Neural cell (in vitro differentiated cells): ENCODE measurements around the gene IQSEC1. TPM values are rescaled to one million over a fixed set of nuclear protein-coding genes. Genes with fewer than 3 reads are reported as not detected.

Source experiments
- H2AFZ ChIP-seq: fragments of 200-600, 300-800 bp; sonication (generic), shearing (Covaris generic); 2 replicates; pipeline ENCODE4 v1.6.0; 2014; ENCODE audit warnings: low read depth, mild to moderate bottlenecking, antibody characterized with exemption, low read length, moderate library complexity
- H3F3A ChIP-seq: fragments of 200-600 bp; shearing (Covaris generic); 2 replicates; pipeline ENCODE4 v1.6.1; 2016; ENCODE audit warnings: mild to moderate bottlenecking, moderate library complexity, mixed read lengths, antibody characterized with exemption, low read length; ENCODE audit not compliant: insufficient read depth, poor library complexity, severe bottlenecking
- H3K27ac ChIP-seq: fragments of 200-600, 300-800 bp; sonication (generic), shearing (Covaris generic); 2 replicates; pipeline ENCODE4 v1.5.1; 2014; ENCODE audit warnings: mild to moderate bottlenecking, low read length, moderate library complexity
- H3K27me3 ChIP-seq: fragments of 300-800, 200-600 bp; sonication (generic), shearing (Covaris generic); 2 replicates; pipeline ENCODE4 v1.6.0; 2014; ENCODE audit warnings: mild to moderate bottlenecking, low read depth, low read length, moderate library complexity; ENCODE audit not compliant: insufficient read depth
- H3K36me3 ChIP-seq: fragments of 300-800, 200-600 bp; sonication (generic), shearing (Covaris generic); 2 replicates; pipeline ENCODE4 v1.5.1; 2014; ENCODE audit warnings: mild to moderate bottlenecking, antibody characterized with exemption, low read length, moderate library complexity; ENCODE audit not compliant: insufficient read depth
- H3K4me2 ChIP-seq: fragments of 300-800, 200-600 bp; sonication (generic), shearing (Covaris generic); 2 replicates; pipeline ENCODE4 v1.6.0; 2014; ENCODE audit warnings: mild to moderate bottlenecking, low read length
- H3K4me3 ChIP-seq: fragments of 300-800, 200-600 bp; sonication (generic), shearing (Covaris generic); 2 replicates; pipeline ENCODE4 v1.5.1; 2014; ENCODE audit warnings: mild to moderate bottlenecking, low read length, moderate library complexity
- H3K79me2 ChIP-seq: fragments of 200-600 bp; shearing (Covaris generic); replicated peaks from 2 replicates; pipeline ENCODE4 v1.6.0; 2014; ENCODE audit warnings: mild to moderate bottlenecking, low read length, moderate library complexity; ENCODE audit not compliant: insufficient read depth
- H3K9ac ChIP-seq: fragments of 300-800, 200-600 bp; sonication (generic), shearing (Covaris generic); 2 replicates; pipeline ENCODE4 v1.6.1; 2016; ENCODE audit warnings: mild to moderate bottlenecking, low read length, mixed read lengths
- H3K9me2 ChIP-seq: fragments of 200-600 bp; shearing (Covaris generic); 2 replicates; pipeline ENCODE4 v1.6.1; 2016; ENCODE audit warnings: mild to moderate bottlenecking, low read length, mixed read lengths; ENCODE audit not compliant: insufficient read depth
- H3K9me3 ChIP-seq: fragments of 200-600, 300-800 bp; sonication (generic), shearing (Covaris generic); 2 replicates; pipeline ENCODE4 v1.6.1; 2016; ENCODE audit warnings: mild to moderate bottlenecking, mixed run types, low read length, moderate library complexity, mixed read lengths
- H4K20me1 ChIP-seq: fragments of 200-600 bp; shearing (Covaris generic); 2 replicates; pipeline ENCODE4 v1.6.1; 2016; ENCODE audit warnings: mild to moderate bottlenecking, mixed run types; ENCODE audit not compliant: insufficient read depth
- CTCF ChIP-seq: fragments of 450-650 bp; IDR thresholded peaks from 2 replicates; pipeline ENCODE4 v1.5.1; 2014; ENCODE audit warnings: antibody characterized with exemption, mild to moderate bottlenecking, moderate library complexity; ENCODE audit not compliant: poor library complexity, severe bottlenecking
- EP300 ChIP-seq: fragments of 450-650 bp; conservative IDR thresholded peaks from 2 replicates; pipeline ENCODE4 v1.6.1; 2014; ENCODE audit warnings: antibody characterized with exemption, mild to moderate bottlenecking, moderate library complexity; ENCODE audit not compliant: poor library complexity, severe bottlenecking
- EZH2 ChIP-seq: fragments of 200-600, 300-800 bp; shearing (Covaris generic), sonication (generic); IDR thresholded peaks from 2 replicates; pipeline ENCODE4 v1.6.1; 2014; ENCODE audit warnings: antibody characterized with exemption, low read length, borderline replicate concordance, mild to moderate bottlenecking; ENCODE audit not compliant: insufficient read depth, poor library complexity, severe bottlenecking
- MXI1 ChIP-seq: fragments of 450-650 bp; conservative IDR thresholded peaks from 2 replicates; pipeline ENCODE4 v1.6.1; 2014; ENCODE audit warnings: antibody characterized with exemption, mild to moderate bottlenecking; ENCODE audit not compliant: poor library complexity, severe bottlenecking
- POLR2AphosphoS5 ChIP-seq: IDR thresholded peaks from 2 replicates; pipeline ENCODE4 v1.6.1; 2012
- RAD21 ChIP-seq: fragments of 450-650 bp; conservative IDR thresholded peaks from 2 replicates; pipeline ENCODE4 v1.6.1; 2014; ENCODE audit warnings: antibody characterized with exemption, mild to moderate bottlenecking, moderate library complexity
- SMC3 ChIP-seq: fragments of 450-650 bp; conservative IDR thresholded peaks from 2 replicates; pipeline ENCODE4 v1.6.1; 2014; ENCODE audit warnings: antibody characterized with exemption, mild to moderate bottlenecking, moderate library complexity; ENCODE audit not compliant: poor library complexity
- TAF1 ChIP-seq: IDR thresholded peaks from 2 replicates; pipeline ENCODE4 v1.6.1; 2012; ENCODE audit warnings: low read depth
- polyA plus RNA-seq: library from polyadenylated mRNA; depleted of rRNA; stranded (reverse); fragments of >200 nt; gene quantifications from 2 replicates; pipeline ENCODE4 v1.2.3, GENCODE V29; 2014
- TF ChIP-seq, protein P1 (sequence below): IDR thresholded peaks from 2 replicates; pipeline ENCODE4 v1.6.1; 2012; ENCODE audit warnings: borderline replicate concordance

Gene IQSEC1
- polyA plus RNA-seq, 1 donor from 2014 or later, result 6.0 TPM

GRCh38 chr3:12919205-12919604, 154.0 kb downstream of the IQSEC1 start:
- Histone ChIP-seq H3F3A (no peaks in the 10 kb centered on the region), H3K4me2 (no peak overlapping the region), H3K4me3 (no peak overlapping the region), H3K9me2 (no peaks in the 10 kb centered on the region), H3K79me2 (no peaks in the 10 kb centered on the region), H3K9ac (no peak overlapping the region), H3K36me3 (no peaks in the 10 kb centered on the region), H2AFZ (no peak overlapping the region), H3K9me3 (no peaks in the 10 kb centered on the region), H3K27ac (no peak overlapping the region), H4K20me1 (no peaks in the 10 kb centered on the region), H3K27me3 (no peaks in the 10 kb centered on the region)
- no peak for TF ChIP-seq MXI1
- TF ChIP-seq TAF1, result no peak
- TF ChIP-seq, protein P1, sequence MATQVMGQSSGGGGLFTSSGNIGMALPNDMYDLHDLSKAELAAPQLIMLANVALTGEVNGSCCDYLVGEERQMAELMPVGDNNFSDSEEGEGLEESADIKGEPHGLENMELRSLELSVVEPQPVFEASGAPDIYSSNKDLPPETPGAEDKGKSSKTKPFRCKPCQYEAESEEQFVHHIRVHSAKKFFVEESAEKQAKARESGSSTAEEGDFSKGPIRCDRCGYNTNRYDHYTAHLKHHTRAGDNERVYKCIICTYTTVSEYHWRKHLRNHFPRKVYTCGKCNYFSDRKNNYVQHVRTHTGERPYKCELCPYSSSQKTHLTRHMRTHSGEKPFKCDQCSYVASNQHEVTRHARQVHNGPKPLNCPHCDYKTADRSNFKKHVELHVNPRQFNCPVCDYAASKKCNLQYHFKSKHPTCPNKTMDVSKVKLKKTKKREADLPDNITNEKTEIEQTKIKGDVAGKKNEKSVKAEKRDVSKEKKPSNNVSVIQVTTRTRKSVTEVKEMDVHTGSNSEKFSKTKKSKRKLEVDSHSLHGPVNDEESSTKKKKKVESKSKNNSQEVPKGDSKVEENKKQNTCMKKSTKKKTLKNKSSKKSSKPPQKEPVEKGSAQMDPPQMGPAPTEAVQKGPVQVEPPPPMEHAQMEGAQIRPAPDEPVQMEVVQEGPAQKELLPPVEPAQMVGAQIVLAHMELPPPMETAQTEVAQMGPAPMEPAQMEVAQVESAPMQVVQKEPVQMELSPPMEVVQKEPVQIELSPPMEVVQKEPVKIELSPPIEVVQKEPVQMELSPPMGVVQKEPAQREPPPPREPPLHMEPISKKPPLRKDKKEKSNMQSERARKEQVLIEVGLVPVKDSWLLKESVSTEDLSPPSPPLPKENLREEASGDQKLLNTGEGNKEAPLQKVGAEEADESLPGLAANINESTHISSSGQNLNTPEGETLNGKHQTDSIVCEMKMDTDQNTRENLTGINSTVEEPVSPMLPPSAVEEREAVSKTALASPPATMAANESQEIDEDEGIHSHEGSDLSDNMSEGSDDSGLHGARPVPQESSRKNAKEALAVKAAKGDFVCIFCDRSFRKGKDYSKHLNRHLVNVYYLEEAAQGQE, result no peak
- TF ChIP-seq CTCF, result no peak
- no peak for TF ChIP-seq SMC3
- TF ChIP-seq RAD21, result no peak
- TF ChIP-seq EZH2, result no peak
- no peak for TF ChIP-seq POLR2AphosphoS5
- no peak for TF ChIP-seq EP300

- H3K27me3 ChIP-seq, result no peaks in the 10 kb centered on the region
- no peaks in the 10 kb centered on the region for H3K79me2 ChIP-seq
- H3K4me2 ChIP-seq, result no peak overlapping the region
- no peaks in the 10 kb centered on the region for H3F3A ChIP-seq
- TF ChIP-seq TAF1 (no peak), EZH2 (no peak), SMC3 (no peak), RAD21 (no peak), CTCF (no peak), MXI1 (no peak)
- H3K9ac ChIP-seq, result no peak overlapping the region
- no peak overlapping the region for H3K4me3 ChIP-seq
- no peaks in the 10 kb centered on the region for H3K9me3 ChIP-seq
- H4K20me1 ChIP-seq, result no peaks in the 10 kb centered on the region
- no peaks in the 10 kb centered on the region for H3K36me3 ChIP-seq
- no peaks in the 10 kb centered on the region for H3K9me2 ChIP-seq
- H3K27ac ChIP-seq, result no peak overlapping the region
- H2AFZ ChIP-seq, result no peak overlapping the region
These were observed 155.0 kb downstream of the IQSEC1 start for GRCh38 chr3:12918231-12918630.
